Activated CD8-positive, alpha-beta T cell treated with anti-CD3 and anti-CD28 coated beads for 36 hours (primary cell): ENCODE data around the gene GATA2. TPM values are rescaled to one million over a fixed set of nuclear protein-coding genes. Genes with fewer than 3 reads are reported as not detected.

ENCODE experiments used
- ATAC-seq: fragments of 200-7000 bp; cut with Tn5 transposase; one replicate; pipeline ENCODE4 v1.10.0; 2021; ENCODE audit warnings: mild to moderate bottlenecking, moderate library complexity
- CTCF ChIA-PET: fragments of 350-600 bp; sonication (Branson Sonifier 250); formaldehyde crosslinking; loops from one replicate; lab custom pipeline; 2021; ENCODE audit warnings: antibody characterized with exemption; lab: Charles Lee
- POLR2A ChIA-PET: fragments of 350-600 bp; sonication (Branson Sonifier 250); formaldehyde crosslinking; loops from one replicate; lab custom pipeline; 2021; ENCODE audit warnings: antibody characterized with exemption; lab: Charles Lee
- DNase-seq: peaks from one replicate; pipeline ENCODE4 v3.0.0-alpha.2; 2020
- H3K27ac Mint-ChIP-seq: one replicate; pipeline ENCODE4 v1.8.0; 2021; ENCODE audit warnings: mild to moderate bottlenecking, mixed read lengths
- H3K27me3 Mint-ChIP-seq: one replicate; pipeline ENCODE4 v1.8.0; 2021; ENCODE audit warnings: mixed read lengths
- H3K36me3 Mint-ChIP-seq: one replicate; pipeline ENCODE4 v1.8.0; 2021; ENCODE audit warnings: low read depth, mixed read lengths
- H3K4me1 Mint-ChIP-seq: one replicate; pipeline ENCODE4 v1.8.0; 2021; ENCODE audit warnings: low read depth, mixed read lengths
- H3K4me3 Mint-ChIP-seq: one replicate; pipeline ENCODE4 v1.8.0; 2021; ENCODE audit warnings: mild to moderate bottlenecking, moderate library complexity, mixed read lengths
- H3K9me3 Mint-ChIP-seq: one replicate; pipeline ENCODE4 v1.8.0; 2021; ENCODE audit warnings: mixed read lengths
- intact Hi-C: fragments of 100-400 bp; cut with micrococcal nuclease; formaldehyde crosslinking; loops from one replicate; pipeline ENCODE4 v1.10.0; 2022
- total RNA-seq, 2 experiments: library from RNA; stranded (reverse); gene quantifications; one replicate each; pipeline ENCODE4 v1.2.3, GENCODE V29; 2021
- TF ChIP-seq, protein P1 (sequence below): fragments of 200-600 bp; IDR thresholded peaks from one replicate; pipeline ENCODE4 v1.8.0; 2022; ENCODE audit warnings: antibody characterized with exemption, mild to moderate bottlenecking

Gene GATA2
- total RNA-seq, 2 experiments from 2014 or later, result not detected

- Mint-ChIP-seq H3K4me1 (no peaks in the 10 kb centered on the region), H3K9me3 (peaks cover 9% of the 10 kb centered on the region), H3K36me3 (no peaks in the 10 kb centered on the region), H3K4me3 (no peak overlapping the region), H3K27me3 (peaks cover 24% of the 10 kb centered on the region), H3K27ac (no peak overlapping the region)
- intact Hi-C loops, result no loop called here
- no peak for DNase-seq
- ChIA-PET CTCF (no interaction called here), POLR2A (interaction anchor here (0.7 kb wide), 1 partner anchor 27 kb away, joined by 3 read pairs; no protein-coding TSS in a partner anchor)
- TF ChIP-seq, protein P1, sequence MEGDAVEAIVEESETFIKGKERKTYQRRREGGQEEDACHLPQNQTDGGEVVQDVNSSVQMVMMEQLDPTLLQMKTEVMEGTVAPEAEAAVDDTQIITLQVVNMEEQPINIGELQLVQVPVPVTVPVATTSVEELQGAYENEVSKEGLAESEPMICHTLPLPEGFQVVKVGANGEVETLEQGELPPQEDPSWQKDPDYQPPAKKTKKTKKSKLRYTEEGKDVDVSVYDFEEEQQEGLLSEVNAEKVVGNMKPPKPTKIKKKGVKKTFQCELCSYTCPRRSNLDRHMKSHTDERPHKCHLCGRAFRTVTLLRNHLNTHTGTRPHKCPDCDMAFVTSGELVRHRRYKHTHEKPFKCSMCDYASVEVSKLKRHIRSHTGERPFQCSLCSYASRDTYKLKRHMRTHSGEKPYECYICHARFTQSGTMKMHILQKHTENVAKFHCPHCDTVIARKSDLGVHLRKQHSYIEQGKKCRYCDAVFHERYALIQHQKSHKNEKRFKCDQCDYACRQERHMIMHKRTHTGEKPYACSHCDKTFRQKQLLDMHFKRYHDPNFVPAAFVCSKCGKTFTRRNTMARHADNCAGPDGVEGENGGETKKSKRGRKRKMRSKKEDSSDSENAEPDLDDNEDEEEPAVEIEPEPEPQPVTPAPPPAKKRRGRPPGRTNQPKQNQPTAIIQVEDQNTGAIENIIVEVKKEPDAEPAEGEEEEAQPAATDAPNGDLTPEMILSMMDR, result no peak
- ATAC-seq, result no peak
Measured at GRCh38 chr3:128518587-128519490, 25.8 kb upstream of the GATA2 start.

- H3K27me3 Mint-ChIP-seq, result peaks cover 28% of the 10 kb centered on the region
- H3K36me3 Mint-ChIP-seq, result no peaks in the 10 kb centered on the region
- H3K4me3 Mint-ChIP-seq, result no peak overlapping the region
- H3K4me1 Mint-ChIP-seq, result no peaks in the 10 kb centered on the region
- H3K9me3 Mint-ChIP-seq, result peaks cover 14% of the 10 kb centered on the region
- ATAC-seq (no peak), DNase-seq (no peak)
- intact Hi-C loops, result no loop called here
- CTCF ChIA-PET, result no interaction called here
- H3K27ac Mint-ChIP-seq, result no peak overlapping the region
- TF ChIP-seq, protein P1, result no peak
- POLR2A ChIA-PET, result no interaction called here
Measured at GRCh38 chr3:128517648-128518047, 24.6 kb upstream of the GATA2 start.

DNA sequence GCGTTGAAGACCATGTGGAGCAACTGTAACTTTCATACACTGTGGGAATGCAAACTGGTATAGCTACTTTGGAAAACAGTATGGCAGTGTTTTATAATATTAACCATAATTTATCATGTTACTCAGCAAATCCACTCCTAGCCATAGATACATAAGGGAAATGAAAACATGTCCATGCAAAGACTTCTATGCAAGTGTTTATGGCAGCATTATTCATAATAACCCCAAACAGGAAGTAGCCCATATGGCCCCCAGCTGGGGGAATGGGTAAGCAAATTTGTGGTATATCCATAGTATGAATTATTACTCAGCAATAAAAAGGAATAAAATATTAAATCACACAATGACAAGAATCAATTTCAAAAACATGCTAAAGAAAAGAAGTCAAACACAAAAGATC, 23.0 kb upstream of the GATA2 start:
- Mint-ChIP-seq H3K27ac (no peak overlapping the region), H3K27me3 (peaks cover 33% of the 10 kb centered on the region), H3K4me3 (no peak overlapping the region), H3K9me3 (peaks cover 14% of the 10 kb centered on the region), H3K4me1 (no peaks in the 10 kb centered on the region), H3K36me3 (no peaks in the 10 kb centered on the region)
- CTCF ChIA-PET, result no interaction called here
- POLR2A ChIA-PET, result no interaction called here
- intact Hi-C loops, result no loop called here
- TF ChIP-seq, protein P1, result no peak
- ATAC-seq (no peak), DNase-seq (no peak)

- peaks cover 5% of the 10 kb centered on the region for H3K9me3 Mint-ChIP-seq
- ChIA-PET CTCF (no interaction called here), POLR2A (no interaction called here)
- H3K4me1 Mint-ChIP-seq, result no peaks in the 10 kb centered on the region
- no peak overlapping the region for H3K27ac Mint-ChIP-seq
- H3K36me3 Mint-ChIP-seq, result no peaks in the 10 kb centered on the region
- TF ChIP-seq, protein P1, result no peak
- no peak overlapping the region for H3K4me3 Mint-ChIP-seq
- ATAC-seq (no peak), DNase-seq (no peak)
- intact Hi-C loops, result no loop called here
- H3K27me3 Mint-ChIP-seq, result peaks cover 27% of the 10 kb centered on the region
Measured at GRCh38 chr3:128508852-128509251, 15.9 kb upstream of the GATA2 start.

DNA sequence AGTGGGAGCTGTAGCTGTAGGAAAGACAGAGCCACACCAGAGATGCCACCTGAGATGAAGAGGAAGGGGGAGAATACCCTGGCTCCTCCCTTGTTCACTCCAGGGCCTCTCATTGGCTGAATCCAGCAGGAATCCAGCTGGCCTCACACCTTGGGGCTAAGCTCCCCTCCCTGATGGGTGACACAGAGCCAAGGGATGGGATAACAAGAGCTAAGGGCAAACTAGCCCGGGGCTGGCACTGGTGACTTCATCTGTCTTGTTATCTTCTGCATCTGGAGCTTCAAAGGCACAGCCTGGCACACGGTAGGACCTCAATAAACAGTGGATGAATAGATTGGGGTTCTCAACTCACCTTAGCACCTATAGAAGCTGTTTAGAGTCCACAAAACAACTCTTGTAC, 13.8 kb upstream of the GATA2 start:
- intact Hi-C loops, result no loop called here
- ChIA-PET POLR2A (no interaction called here), CTCF (interaction anchor here (0.7 to 4.7 kb wide), 5 partner anchors 9 to 102 kb away, joined by 3 to 27 read pairs (median 4); no protein-coding TSS in a partner anchor)
- no peak for ATAC-seq
- Mint-ChIP-seq H3K27ac (no peak overlapping the region), H3K9me3 (no peaks in the 10 kb centered on the region), H3K36me3 (no peaks in the 10 kb centered on the region), H3K27me3 (peaks cover 22% of the 10 kb centered on the region), H3K4me3 (no peak overlapping the region), H3K4me1 (no peaks in the 10 kb centered on the region)
- no peak for DNase-seq
- TF ChIP-seq, protein P1, result no peak
